GM21619 (cell line): Measurements from ENCODE around the gene GALNT13.

ENCODE experiments used
- ATAC-seq: cut with Tn5 transposase; IDR thresholded peaks from one replicate; pipeline ENCODE4 v1.9.1; 2021; ENCODE audit not compliant: unreplicated experiment

The GALNT13 gene

GRCh38 chr2:153940511-153940910 lies 68.8 kb downstream of the GALNT13 start:
- no peak for ATAC-seq

GRCh38 chr2:153944800-153945199 lies 73.1 kb downstream of the GALNT13 start:
- no peak for ATAC-seq

- ATAC-seq, result no peak
Observed at GRCh38 chr2:153946036-153946435, 74.3 kb downstream of the GALNT13 start.

- no peak for ATAC-seq
Observed at GRCh38 chr2:153953761-153954160, 82.0 kb downstream of the GALNT13 start.

- ATAC-seq, result no peak
Observed at GRCh38 chr2:153963256-153963655, 91.5 kb downstream of the GALNT13 start.

GRCh38 chr2:153967248-153967973 lies 95.7 kb downstream of the GALNT13 start:
- ATAC-seq, result no peak

- ATAC-seq, result no peak
Observed at GRCh38 chr2:153971250-153971649, 99.5 kb downstream of the GALNT13 start.

GRCh38 chr2:153971855-153972254 lies 100.1 kb downstream of the GALNT13 start:
- no peak for ATAC-seq

GRCh38 chr2:153972412-153972811 lies 100.7 kb downstream of the GALNT13 start:
- ATAC-seq, result no peak

GRCh38 chr2:153986488-153987229 lies 114.9 kb downstream of the GALNT13 start:
- ATAC-seq, result no peak

- no peak for ATAC-seq
Observed at GRCh38 chr2:153990771-153991170, 119.0 kb downstream of the GALNT13 start.

- ATAC-seq, result no peak
Observed at GRCh38 chr2:154013514-154013913, 141.8 kb downstream of the GALNT13 start.

- ATAC-seq, result no peak
Observed at GRCh38 chr2:154015233-154015632, 143.5 kb downstream of the GALNT13 start.

- no peak for ATAC-seq
Observed at GRCh38 chr2:154029504-154029903, 157.8 kb downstream of the GALNT13 start.

GRCh38 chr2:154032220-154032619 lies 160.5 kb downstream of the GALNT13 start:
- ATAC-seq, result no peak

- ATAC-seq, result no peak
Observed at GRCh38 chr2:154046493-154046892, 174.8 kb downstream of the GALNT13 start.

- ATAC-seq, result no peak
Observed at GRCh38 chr2:154048905-154049304, 177.2 kb downstream of the GALNT13 start.

- no peak for ATAC-seq
Observed at GRCh38 chr2:154049561-154049960, 177.8 kb downstream of the GALNT13 start.

GRCh38 chr2:154067124-154067523 lies 195.4 kb downstream of the GALNT13 start:
- ATAC-seq, result no peak

- no peak for ATAC-seq
Observed at GRCh38 chr2:154078926-154079325, 207.2 kb downstream of the GALNT13 start.

- ATAC-seq, result no peak
Observed at GRCh38 chr2:154092571-154092970, 220.8 kb downstream of the GALNT13 start.

GRCh38 chr2:154093856-154094255 lies 222.1 kb downstream of the GALNT13 start:
- ATAC-seq, result no peak
